SJSA1 (cell line): ENCODE data around the gene ROBO1. TPM values are rescaled to one million over a fixed set of nuclear protein-coding genes. Genes with fewer than 3 reads are reported as not detected.

Source experiments
- DNase-seq, 2 experiments: peaks; one replicate each; pipeline ENCODE4 v3.0.0-alpha.2; 2015 to 2020; ENCODE audit warnings: low spot score in 2 of 2, low read depth in 1 of 2
- H3K27ac ChIP-seq: fragments of 250-450 bp; sonication (Bioruptor Pico); 2 replicates; pipeline ENCODE4 v1.5.1; 2020; ENCODE audit warnings: mild to moderate bottlenecking, moderate library complexity
- H3K27me3 ChIP-seq: fragments of 250-450 bp; sonication (Bioruptor Pico); replicated peaks from 2 replicates; pipeline ENCODE4 v1.5.1; 2020; ENCODE audit warnings: mild to moderate bottlenecking, moderate library complexity
- H3K36me3 ChIP-seq: fragments of 250-450 bp; sonication (Bioruptor Pico); 2 replicates; pipeline ENCODE4 v1.5.1; 2020; ENCODE audit warnings: mild to moderate bottlenecking
- H3K4me1 ChIP-seq: fragments of 250-450 bp; sonication (Bioruptor Pico); replicated peaks from 2 replicates; pipeline ENCODE4 v1.6.1; 2021; ENCODE audit warnings: mild to moderate bottlenecking
- H3K4me3 ChIP-seq: fragments of 250-450 bp; sonication (Bioruptor Pico); 2 replicates; pipeline ENCODE4 v1.5.1; 2020; ENCODE audit warnings: mild to moderate bottlenecking
- H3K9me3 ChIP-seq: fragments of 250-450 bp; sonication (Bioruptor Pico); replicated peaks from 2 replicates; pipeline ENCODE4 v1.5.1; 2020; ENCODE audit warnings: mild to moderate bottlenecking
- total RNA-seq: library from RNA; depleted of rRNA; stranded (reverse); fragments of >200 nt; shearing (Covaris generic); gene quantifications from 2 replicates; pipeline ENCODE4 v1.2.3, GENCODE V29; 2014

The ROBO1 gene
- total RNA-seq, 1 experiment from 2014 or later = 38.9 TPM

GRCh38 chr3:78642226-78643035, 1125.4 kb downstream of the ROBO1 start:
- no peak overlapping the region for H3K4me3 ChIP-seq
- no peak overlapping the region for H3K27ac ChIP-seq
- no peak for DNase-seq
- no peaks in the 10 kb centered on the region for H3K9me3 ChIP-seq
- no peaks in the 10 kb centered on the region; the same call in 1 of the 2 replicates for H3K36me3 ChIP-seq
- H3K4me1 ChIP-seq = peaks cover 3% of the 10 kb centered on the region
- no peaks in the 10 kb centered on the region for H3K27me3 ChIP-seq

DNA sequence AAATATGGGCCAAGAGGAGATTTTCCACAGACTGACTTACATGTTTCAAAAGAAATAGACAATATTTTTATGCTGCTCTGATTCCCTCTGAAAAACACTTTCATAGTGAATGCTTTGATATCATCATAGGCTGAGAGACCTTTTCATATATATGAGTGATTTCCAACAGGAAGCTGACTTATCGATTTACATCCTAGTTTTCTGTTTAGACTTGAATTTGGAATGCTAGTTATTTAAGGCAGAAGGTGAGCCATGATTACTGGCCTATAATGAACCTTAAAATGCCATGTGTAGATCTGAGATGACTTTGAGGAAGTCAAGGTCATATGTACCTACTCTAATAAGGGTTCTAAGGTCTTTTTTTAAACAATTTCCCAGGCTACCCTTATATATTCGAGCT, 1126.1 kb downstream of the ROBO1 start:
- H3K9me3 ChIP-seq = no peaks in the 10 kb centered on the region
- no peaks in the 10 kb centered on the region for H3K4me1 ChIP-seq

GRCh38 chr3:78634316-78634715, 1133.5 kb downstream of the ROBO1 start:
- Histone ChIP-seq H3K36me3 (peaks cover 3% of the 10 kb centered on the region; the same call in 1 of the 2 replicates), H3K4me1 (peaks cover 13% of the 10 kb centered on the region), H3K27me3 (no peaks in the 10 kb centered on the region), H3K9me3 (no peaks in the 10 kb centered on the region), H3K27ac (no peak overlapping the region), H3K4me3 (no peak overlapping the region)
- peak in 1 of 2 experiments; percentile 17 for DNase-seq

More for the DNA sequence above, 1126.1 kb downstream of the ROBO1 start:
- Histone ChIP-seq H3K27ac (no peak overlapping the region), H3K27me3 (no peaks in the 10 kb centered on the region), H3K36me3 (peaks cover 3% of the 10 kb centered on the region; the same call in 1 of the 2 replicates), H3K4me3 (no peak overlapping the region)
- no peak for DNase-seq

GRCh38 chr3:78633626-78634025, 1134.2 kb downstream of the ROBO1 start:
- Histone ChIP-seq H3K4me3 (no peak overlapping the region), H3K4me1 (peaks cover 13% of the 10 kb centered on the region), H3K27me3 (no peaks in the 10 kb centered on the region), H3K9me3 (no peaks in the 10 kb centered on the region), H3K36me3 (peaks cover 3% of the 10 kb centered on the region; the same call in 1 of the 2 replicates), H3K27ac (no peak overlapping the region)
- DNase-seq = no peak

GRCh38 chr3:78632925-78633553, 1134.8 kb downstream of the ROBO1 start:
- Histone ChIP-seq H3K9me3 (no peaks in the 10 kb centered on the region), H3K4me3 (no peak overlapping the region), H3K4me1 (peaks cover 13% of the 10 kb centered on the region), H3K36me3 (peaks cover 3% of the 10 kb centered on the region; the same call in 1 of the 2 replicates), H3K27ac (no peak overlapping the region), H3K27me3 (no peaks in the 10 kb centered on the region)
- DNase-seq = no peak

GRCh38 chr3:78629544-78629943, 1138.3 kb downstream of the ROBO1 start:
- Histone ChIP-seq H3K36me3 (peaks cover 5% of the 10 kb centered on the region), H3K4me3 (no peak overlapping the region), H3K9me3 (no peaks in the 10 kb centered on the region), H3K4me1 (peaks cover 9% of the 10 kb centered on the region), H3K27me3 (no peaks in the 10 kb centered on the region), H3K27ac (no peak overlapping the region)
- DNase-seq = no peak

DNA sequence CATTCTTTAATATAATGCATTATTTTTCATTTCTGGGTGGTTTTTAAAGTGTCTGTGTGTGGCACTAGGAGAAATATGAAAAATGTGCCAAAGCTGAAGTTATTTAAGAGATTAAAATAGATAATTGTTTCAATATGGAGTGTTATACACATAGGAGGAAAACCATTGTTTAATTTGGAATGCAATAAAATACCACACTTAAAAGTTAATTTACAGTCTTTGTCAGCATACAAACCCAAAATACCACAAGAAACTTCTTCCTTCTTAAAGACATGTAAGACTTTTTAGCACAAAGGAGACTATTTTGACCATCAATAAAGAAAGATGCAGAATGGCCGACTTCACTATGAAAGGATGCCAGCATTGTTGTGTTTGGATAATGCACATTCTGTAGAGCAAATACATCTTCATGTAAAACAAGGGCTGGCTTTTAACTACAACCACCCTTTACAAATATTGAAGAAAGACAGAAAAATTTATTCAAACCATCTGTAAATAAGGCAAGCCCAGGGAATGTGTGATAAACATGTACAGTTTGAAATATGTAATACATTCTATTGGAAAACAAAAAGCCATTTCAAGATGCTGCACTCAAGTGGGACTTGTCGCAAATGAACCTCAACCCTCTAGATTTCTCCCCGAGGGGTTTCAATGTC, 1146.6 kb downstream of the ROBO1 start:
- Histone ChIP-seq H3K27me3 (no peaks in the 10 kb centered on the region), H3K9me3 (no peaks in the 10 kb centered on the region), H3K4me1 (no peaks in the 10 kb centered on the region), H3K36me3 (no peaks in the 10 kb centered on the region), H3K4me3 (no peak overlapping the region), H3K27ac (no peak overlapping the region)
- peak in 1 of 2 experiments; percentile 19 for DNase-seq

DNA sequence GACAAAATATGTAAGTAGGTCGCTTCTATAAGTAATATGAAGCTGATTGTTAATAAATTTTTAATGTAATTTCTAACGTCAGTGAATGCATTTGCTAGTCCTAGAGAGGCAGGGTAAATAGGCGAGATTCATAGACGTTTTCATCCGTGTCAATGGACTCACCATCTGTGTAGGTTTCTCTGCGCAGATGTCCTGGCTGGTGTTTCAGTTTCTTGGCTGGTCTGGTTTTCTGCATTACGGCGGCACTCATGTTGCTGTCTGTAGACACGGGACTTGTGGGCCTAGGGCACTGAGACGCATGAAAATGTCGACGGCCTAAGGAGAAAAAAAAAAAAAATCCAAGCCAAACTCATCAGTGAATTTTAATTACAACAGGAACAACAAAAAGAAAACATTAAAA, 1153.3 kb downstream of the ROBO1 start:
- Histone ChIP-seq H3K4me1 (no peaks in the 10 kb centered on the region), H3K27ac (no peak overlapping the region), H3K9me3 (no peaks in the 10 kb centered on the region), H3K27me3 (no peaks in the 10 kb centered on the region), H3K4me3 (no peak overlapping the region), H3K36me3 (peaks cover 3% of the 10 kb centered on the region; the same call in 1 of the 2 replicates)
- no peak for DNase-seq

GRCh38 chr3:78613421-78613879, 1154.3 kb downstream of the ROBO1 start:
- H3K36me3 ChIP-seq = peaks cover 3% of the 10 kb centered on the region; the same call in 1 of the 2 replicates

GRCh38 chr3:78611278-78611677, 1156.5 kb downstream of the ROBO1 start:
- H3K27ac ChIP-seq = no peak overlapping the region
- no peak for DNase-seq
- no peaks in the 10 kb centered on the region for H3K4me1 ChIP-seq
- H3K9me3 ChIP-seq = no peaks in the 10 kb centered on the region
- peaks cover 6% of the 10 kb centered on the region; the same call in 1 of the 2 replicates for H3K36me3 ChIP-seq
- H3K27me3 ChIP-seq = no peaks in the 10 kb centered on the region
- no peak overlapping the region for H3K4me3 ChIP-seq

More at GRCh38 chr3:78613421-78613879, 1154.3 kb downstream of the ROBO1 start:
- Histone ChIP-seq H3K27me3 (no peaks in the 10 kb centered on the region), H3K27ac (no peak overlapping the region), H3K4me1 (no peaks in the 10 kb centered on the region), H3K4me3 (no peak overlapping the region), H3K9me3 (no peaks in the 10 kb centered on the region)
- DNase-seq = no peak

GRCh38 chr3:78610462-78611125, 1157.2 kb downstream of the ROBO1 start:
- no peaks in the 10 kb centered on the region for H3K4me1 ChIP-seq
- no peak for DNase-seq

DNA sequence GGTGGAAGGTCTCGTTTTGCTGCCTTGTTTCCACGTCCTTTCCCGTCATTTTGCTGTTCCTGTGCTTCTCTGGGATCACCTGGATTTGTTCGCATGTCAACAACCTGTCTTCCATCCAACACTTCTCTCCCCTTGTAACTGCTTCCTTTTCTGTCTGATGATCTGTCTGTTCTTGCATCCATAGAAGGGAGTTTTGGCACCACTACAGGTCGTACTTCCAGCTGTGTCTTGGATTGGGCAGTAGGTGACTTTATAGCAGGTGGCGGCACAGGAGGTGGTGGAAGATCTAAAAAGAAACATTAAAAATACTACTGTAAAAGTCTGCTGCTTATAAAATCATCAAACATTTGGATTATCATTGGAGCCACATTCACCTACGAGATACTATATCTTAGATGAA, 1161.0 kb downstream of the ROBO1 start:
- no peak for DNase-seq
- Histone ChIP-seq H3K9me3 (no peaks in the 10 kb centered on the region), H3K27me3 (no peaks in the 10 kb centered on the region), H3K27ac (no peak overlapping the region), H3K36me3 (0 out of 2 replicates have a peak, but pooled peaks cover 4% of the 10 kb centered on the region), H3K4me1 (peaks cover 5% of the 10 kb centered on the region; the same call in 1 of the 2 replicates), H3K4me3 (no peak overlapping the region)

More at GRCh38 chr3:78610462-78611125, 1157.2 kb downstream of the ROBO1 start:
- no peak overlapping the region for H3K27ac ChIP-seq
- H3K36me3 ChIP-seq = peaks cover 7% of the 10 kb centered on the region; the same call in 1 of the 2 replicates
- no peak overlapping the region for H3K4me3 ChIP-seq
- H3K9me3 ChIP-seq = no peaks in the 10 kb centered on the region
- no peaks in the 10 kb centered on the region for H3K27me3 ChIP-seq

GRCh38 chr3:78605178-78605577, 1162.6 kb downstream of the ROBO1 start:
- 0 out of 2 replicates have a peak, but pooled peaks cover 4% of the 10 kb centered on the region for H3K36me3 ChIP-seq
- no peaks in the 10 kb centered on the region for H3K27me3 ChIP-seq
- no peaks in the 10 kb centered on the region for H3K9me3 ChIP-seq
- H3K27ac ChIP-seq = no peak overlapping the region
- H3K4me1 ChIP-seq = peaks cover 5% of the 10 kb centered on the region; the same call in 1 of the 2 replicates
- DNase-seq = no peak
- H3K4me3 ChIP-seq = no peak overlapping the region
